Parathyroid adenoma (tissue), 2 donors: ENCODE data around the gene HIP1.

Source experiments
- H2AFZ ChIP-seq: fragments of 300-600 bp; sonication (generic); one replicate; pipeline ENCODE4 v1.7.0; 2017; ENCODE audit warnings: antibody characterized with exemption, mild to moderate bottlenecking
- H3K27ac ChIP-seq: fragments of 300-600 bp; sonication (generic); one replicate; pipeline ENCODE4 v1.7.0; 2017
- H3K27me3 ChIP-seq: fragments of 300-600 bp; sonication (generic); one replicate; pipeline ENCODE4 v1.7.0; 2017; ENCODE audit warnings: low read length; ENCODE audit not compliant: control insufficient read depth, insufficient read depth
- H3K36me3 ChIP-seq: fragments of 300-600 bp; sonication (generic); one replicate; pipeline ENCODE4 v1.7.0; 2017; ENCODE audit warnings: low read length; ENCODE audit not compliant: control insufficient read depth, insufficient read depth
- H3K4me1 ChIP-seq: fragments of 300-600 bp; sonication (generic); one replicate; pipeline ENCODE4 v1.7.0; 2017; ENCODE audit warnings: control low read depth
- H3K4me2 ChIP-seq: fragments of 300-600 bp; sonication (generic); one replicate; pipeline ENCODE4 v1.7.0; 2017; ENCODE audit warnings: low read length
- H3K4me3 ChIP-seq: fragments of 300-600 bp; sonication (generic); one replicate; pipeline ENCODE4 v1.7.0; 2017; ENCODE audit warnings: low read depth, low read length
- H3K79me2 ChIP-seq: fragments of 300-600 bp; sonication (generic); one replicate; pipeline ENCODE4 v1.7.0; 2017; ENCODE audit warnings: control low read depth
- H3K9ac ChIP-seq: fragments of 300-600 bp; sonication (generic); one replicate; pipeline ENCODE4 v1.7.0; 2017; ENCODE audit warnings: mild to moderate bottlenecking
- H3K9me3 ChIP-seq: fragments of 300-600 bp; sonication (generic); one replicate; pipeline ENCODE4 v1.7.0; 2017; ENCODE audit warnings: low read length; ENCODE audit not compliant: control insufficient read depth
- TF ChIP-seq, protein P1 (sequence below): fragments of 300-600 bp; sonication (generic); IDR thresholded peaks from one replicate; pipeline ENCODE4 v1.7.0; 2017; ENCODE audit warnings: antibody characterized with exemption, mild to moderate bottlenecking
- donor health status: primary hyperparathyroidism.

HIP1 gene

GRCh38 chr7:75735581-75736350 is 3.0 kb downstream of the HIP1 start:
- Histone ChIP-seq H2AFZ (no peak overlapping the region), H3K27ac (no peak overlapping the region), H3K9me3 (no peaks in the 10 kb centered on the region), H3K4me3 (no peak overlapping the region), H3K9ac (no peak overlapping the region), H3K4me1 (no peaks in the 10 kb centered on the region), H3K4me2 (no peak overlapping the region), H3K79me2 (no peaks in the 10 kb centered on the region), H3K27me3 (no peaks in the 10 kb centered on the region), H3K36me3 (no peaks in the 10 kb centered on the region)
- TF ChIP-seq, protein P1, sequence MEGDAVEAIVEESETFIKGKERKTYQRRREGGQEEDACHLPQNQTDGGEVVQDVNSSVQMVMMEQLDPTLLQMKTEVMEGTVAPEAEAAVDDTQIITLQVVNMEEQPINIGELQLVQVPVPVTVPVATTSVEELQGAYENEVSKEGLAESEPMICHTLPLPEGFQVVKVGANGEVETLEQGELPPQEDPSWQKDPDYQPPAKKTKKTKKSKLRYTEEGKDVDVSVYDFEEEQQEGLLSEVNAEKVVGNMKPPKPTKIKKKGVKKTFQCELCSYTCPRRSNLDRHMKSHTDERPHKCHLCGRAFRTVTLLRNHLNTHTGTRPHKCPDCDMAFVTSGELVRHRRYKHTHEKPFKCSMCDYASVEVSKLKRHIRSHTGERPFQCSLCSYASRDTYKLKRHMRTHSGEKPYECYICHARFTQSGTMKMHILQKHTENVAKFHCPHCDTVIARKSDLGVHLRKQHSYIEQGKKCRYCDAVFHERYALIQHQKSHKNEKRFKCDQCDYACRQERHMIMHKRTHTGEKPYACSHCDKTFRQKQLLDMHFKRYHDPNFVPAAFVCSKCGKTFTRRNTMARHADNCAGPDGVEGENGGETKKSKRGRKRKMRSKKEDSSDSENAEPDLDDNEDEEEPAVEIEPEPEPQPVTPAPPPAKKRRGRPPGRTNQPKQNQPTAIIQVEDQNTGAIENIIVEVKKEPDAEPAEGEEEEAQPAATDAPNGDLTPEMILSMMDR: no peak

DNA sequence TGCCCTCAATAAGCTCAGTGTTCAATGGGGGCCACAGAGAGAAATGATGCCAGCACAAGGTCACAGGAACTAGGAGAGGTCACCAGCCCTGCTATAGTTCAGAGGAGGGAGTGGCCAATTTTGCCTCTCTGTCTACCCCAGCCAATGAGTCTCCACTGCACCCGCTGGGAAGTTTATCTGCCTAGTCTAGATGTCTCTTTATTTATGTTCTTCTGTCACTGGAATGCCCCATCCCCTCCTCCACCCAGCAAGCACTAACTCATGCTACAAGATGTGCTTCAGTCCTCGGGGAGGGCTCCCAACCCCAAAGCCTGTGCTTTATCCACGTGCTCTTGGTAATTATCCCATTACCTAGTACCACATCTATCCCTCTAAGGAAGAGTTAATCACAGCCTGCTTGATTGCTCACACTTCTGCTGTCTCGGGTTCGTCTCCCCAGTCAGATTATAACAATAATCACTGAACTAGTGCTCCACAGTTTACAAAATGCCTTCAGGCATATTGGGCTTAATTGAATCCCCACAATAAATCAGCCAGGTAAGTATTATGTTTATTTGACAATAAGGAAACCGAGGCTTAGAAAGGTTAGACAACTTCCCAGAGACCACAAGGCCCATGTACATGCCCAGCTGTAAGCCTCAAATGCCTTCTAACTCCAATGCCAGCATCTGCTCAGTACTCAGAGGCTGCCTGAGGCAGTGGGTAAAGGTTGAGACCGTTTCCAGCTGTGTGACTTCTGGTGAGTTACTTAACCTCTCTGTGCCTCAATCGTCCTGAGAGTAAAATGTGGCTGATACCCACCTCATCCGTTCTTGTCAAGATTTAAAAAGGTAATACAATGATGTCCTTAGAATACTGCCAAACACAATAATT is 3.9 kb downstream of the HIP1 start:
- Histone ChIP-seq H3K36me3 (no peaks in the 10 kb centered on the region), H3K79me2 (no peaks in the 10 kb centered on the region), H3K4me3 (no peak overlapping the region), H3K9me3 (no peaks in the 10 kb centered on the region), H3K4me1 (no peaks in the 10 kb centered on the region), H3K27ac (no peak overlapping the region), H3K27me3 (no peaks in the 10 kb centered on the region), H2AFZ (no peak overlapping the region), H3K4me2 (no peak overlapping the region), H3K9ac (no peak overlapping the region)
- TF ChIP-seq, protein P1: no peak

GRCh38 chr7:75732764-75733630 is 5.7 kb downstream of the HIP1 start:
- H3K36me3 ChIP-seq: no peaks in the 10 kb centered on the region
- no peak overlapping the region for H3K9ac ChIP-seq
- H3K4me1 ChIP-seq: peaks cover 4% of the 10 kb centered on the region
- no peak overlapping the region for H3K4me2 ChIP-seq
- no peaks in the 10 kb centered on the region for H3K27me3 ChIP-seq
- H3K27ac ChIP-seq: no peak overlapping the region
- TF ChIP-seq, protein P1: no peak
- H2AFZ ChIP-seq: no peak overlapping the region
- no peaks in the 10 kb centered on the region for H3K79me2 ChIP-seq
- no peaks in the 10 kb centered on the region for H3K9me3 ChIP-seq
- H3K4me3 ChIP-seq: no peak overlapping the region

DNA sequence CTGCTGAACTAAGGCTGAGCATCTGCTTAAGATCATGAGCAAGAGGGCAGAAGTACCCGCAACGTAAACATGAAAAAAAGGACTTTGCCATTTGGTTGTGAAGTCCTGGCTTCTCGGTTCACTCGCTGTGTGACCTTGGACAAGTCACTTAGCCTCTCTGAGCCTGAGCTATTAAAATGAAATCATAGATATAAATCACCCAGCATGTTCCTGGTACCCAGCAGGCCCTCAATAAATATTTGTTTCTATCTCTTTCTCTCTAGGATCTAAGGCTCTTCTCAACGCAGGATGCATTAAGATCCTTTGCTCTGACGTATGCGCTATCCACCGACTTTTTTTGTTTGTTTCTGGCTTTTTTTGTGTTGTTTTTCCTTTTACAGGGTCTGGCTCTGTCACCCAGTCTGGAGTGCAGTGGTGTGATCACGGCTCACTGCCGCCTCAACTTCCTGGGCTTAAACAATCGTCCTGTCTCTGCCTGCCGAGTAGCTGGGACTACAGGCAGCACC is 6.7 kb downstream of the HIP1 start:
- Histone ChIP-seq H3K79me2 (no peaks in the 10 kb centered on the region), H3K9me3 (no peaks in the 10 kb centered on the region), H3K4me2 (no peak overlapping the region), H3K4me3 (no peak overlapping the region), H2AFZ (no peak overlapping the region), H3K9ac (no peak overlapping the region), H3K4me1 (peaks cover 6% of the 10 kb centered on the region), H3K36me3 (no peaks in the 10 kb centered on the region), H3K27ac (no peak overlapping the region), H3K27me3 (no peaks in the 10 kb centered on the region)
- TF ChIP-seq, protein P1: no peak
